GM12873 (cell line): ENCODE results near the gene GEMIN7.

Experiments used
- TF ChIP-seq, protein P1 (sequence below): IDR thresholded peaks from 2 replicates; pipeline ENCODE4 v1.5.1; 2012; ENCODE audit warnings: low read depth, mild to moderate bottlenecking, moderate library complexity, low read length, control low read depth; ENCODE audit not compliant: insufficient read depth; ENCODE audit errors: missing control alignments

Gene GEMIN7

DNA sequence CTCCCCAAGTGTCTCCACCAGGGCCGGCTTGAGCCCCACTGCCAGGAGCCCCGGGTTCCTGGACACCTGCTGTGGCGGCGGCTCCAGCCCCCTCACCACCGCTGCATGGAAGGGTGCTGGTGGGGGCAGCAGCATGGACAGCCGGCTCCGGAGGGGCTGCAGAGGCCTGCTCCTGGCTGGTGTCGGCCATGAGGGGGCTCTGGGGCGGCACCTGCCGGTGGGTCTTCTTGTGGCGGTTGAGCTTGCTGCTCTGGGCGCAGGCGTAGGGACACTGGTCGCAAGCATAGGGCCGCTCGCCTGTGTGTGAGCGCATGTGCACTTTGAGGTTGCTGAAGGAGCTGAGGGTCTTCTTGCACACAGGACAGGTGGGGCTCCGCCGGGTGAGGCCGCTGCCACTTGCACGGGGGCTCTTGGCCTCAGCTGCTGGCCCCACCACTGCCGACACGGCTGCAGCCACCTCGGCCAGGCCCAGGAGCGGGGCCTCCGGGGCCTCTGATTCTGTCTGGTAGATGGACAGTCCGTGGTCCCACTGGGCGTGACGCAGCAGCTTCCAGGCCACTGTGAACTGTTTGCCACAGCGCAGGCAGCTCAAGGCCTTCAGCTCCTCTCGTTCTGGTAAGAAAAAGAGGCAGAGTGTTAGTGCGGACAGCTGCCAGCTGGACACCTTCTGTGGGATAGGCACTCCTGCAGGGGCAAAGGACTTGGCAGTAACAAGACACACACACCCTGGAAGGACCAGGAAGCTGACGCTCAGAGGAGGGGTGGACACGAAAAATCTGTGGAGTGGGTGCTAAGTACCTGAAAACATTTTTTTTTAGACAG is 6.9 kb upstream of the GEMIN7 start:
- TF ChIP-seq, protein P1, sequence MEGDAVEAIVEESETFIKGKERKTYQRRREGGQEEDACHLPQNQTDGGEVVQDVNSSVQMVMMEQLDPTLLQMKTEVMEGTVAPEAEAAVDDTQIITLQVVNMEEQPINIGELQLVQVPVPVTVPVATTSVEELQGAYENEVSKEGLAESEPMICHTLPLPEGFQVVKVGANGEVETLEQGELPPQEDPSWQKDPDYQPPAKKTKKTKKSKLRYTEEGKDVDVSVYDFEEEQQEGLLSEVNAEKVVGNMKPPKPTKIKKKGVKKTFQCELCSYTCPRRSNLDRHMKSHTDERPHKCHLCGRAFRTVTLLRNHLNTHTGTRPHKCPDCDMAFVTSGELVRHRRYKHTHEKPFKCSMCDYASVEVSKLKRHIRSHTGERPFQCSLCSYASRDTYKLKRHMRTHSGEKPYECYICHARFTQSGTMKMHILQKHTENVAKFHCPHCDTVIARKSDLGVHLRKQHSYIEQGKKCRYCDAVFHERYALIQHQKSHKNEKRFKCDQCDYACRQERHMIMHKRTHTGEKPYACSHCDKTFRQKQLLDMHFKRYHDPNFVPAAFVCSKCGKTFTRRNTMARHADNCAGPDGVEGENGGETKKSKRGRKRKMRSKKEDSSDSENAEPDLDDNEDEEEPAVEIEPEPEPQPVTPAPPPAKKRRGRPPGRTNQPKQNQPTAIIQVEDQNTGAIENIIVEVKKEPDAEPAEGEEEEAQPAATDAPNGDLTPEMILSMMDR, result no peak

DNA sequence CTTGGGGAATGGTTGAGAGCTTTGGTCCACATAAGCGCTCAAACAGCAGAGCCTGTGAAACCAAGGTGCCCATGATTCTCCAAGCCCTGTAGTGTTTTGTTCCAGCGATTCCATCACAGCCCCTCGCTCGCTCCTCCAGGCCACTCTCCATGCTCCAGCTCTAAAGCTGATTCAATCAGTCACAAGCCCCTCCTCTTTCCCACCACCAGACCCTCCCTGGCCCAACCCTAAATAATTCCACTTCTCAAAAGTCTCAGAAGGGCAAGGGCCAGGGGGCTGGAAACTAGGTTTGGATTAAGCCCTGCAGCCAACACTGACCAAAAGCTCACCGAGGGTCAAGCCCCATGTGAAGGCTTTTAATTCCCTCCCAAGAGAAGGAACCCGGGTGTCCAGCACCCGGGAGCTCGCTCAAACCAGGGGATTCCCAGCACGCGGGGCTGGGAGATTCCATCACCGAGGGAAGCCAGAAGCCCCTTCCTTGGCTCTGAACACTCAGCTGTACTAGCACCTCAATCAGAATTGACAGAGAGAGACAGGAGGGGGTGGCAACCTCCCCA is 4.2 kb upstream of the GEMIN7 start:
- TF ChIP-seq, protein P1, result no peak

DNA sequence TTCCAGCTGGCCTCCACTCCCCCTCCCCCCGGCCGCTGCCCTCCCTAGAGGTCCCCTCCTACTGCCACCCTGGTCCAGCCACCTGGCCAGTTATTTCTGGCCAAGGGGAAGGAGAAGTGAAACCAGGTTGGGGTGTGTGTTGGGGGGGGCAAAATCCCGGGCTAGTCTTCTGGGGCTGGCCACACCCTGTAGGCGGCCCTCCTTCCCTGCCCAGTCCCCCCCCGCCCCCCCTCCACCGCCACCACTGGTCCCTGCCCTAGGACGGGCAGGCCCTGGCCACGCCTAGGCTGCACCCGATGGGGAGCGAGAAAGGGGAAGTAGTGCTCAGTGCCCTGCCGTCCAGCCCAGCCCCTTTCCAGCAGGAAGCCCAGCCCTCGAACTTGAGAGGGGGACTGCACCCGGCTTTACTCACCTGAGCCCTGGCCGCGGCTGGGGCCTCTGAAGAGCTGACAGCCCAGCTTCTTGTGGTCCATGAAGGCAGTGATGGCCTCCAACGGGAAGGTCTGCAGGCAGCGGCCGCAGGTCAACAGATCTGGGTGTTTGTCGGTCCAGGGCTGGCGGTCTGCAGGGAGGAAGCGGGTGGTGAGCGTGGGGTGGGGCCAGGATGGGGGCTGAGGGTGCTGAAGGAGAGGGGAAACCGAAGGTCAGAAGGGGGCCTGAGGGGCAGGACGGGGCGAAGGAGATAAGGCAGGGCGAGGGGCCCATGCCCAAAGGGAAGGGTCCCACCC is 3.6 kb upstream of the GEMIN7 start:
- TF ChIP-seq, protein P1, result no peak

DNA sequence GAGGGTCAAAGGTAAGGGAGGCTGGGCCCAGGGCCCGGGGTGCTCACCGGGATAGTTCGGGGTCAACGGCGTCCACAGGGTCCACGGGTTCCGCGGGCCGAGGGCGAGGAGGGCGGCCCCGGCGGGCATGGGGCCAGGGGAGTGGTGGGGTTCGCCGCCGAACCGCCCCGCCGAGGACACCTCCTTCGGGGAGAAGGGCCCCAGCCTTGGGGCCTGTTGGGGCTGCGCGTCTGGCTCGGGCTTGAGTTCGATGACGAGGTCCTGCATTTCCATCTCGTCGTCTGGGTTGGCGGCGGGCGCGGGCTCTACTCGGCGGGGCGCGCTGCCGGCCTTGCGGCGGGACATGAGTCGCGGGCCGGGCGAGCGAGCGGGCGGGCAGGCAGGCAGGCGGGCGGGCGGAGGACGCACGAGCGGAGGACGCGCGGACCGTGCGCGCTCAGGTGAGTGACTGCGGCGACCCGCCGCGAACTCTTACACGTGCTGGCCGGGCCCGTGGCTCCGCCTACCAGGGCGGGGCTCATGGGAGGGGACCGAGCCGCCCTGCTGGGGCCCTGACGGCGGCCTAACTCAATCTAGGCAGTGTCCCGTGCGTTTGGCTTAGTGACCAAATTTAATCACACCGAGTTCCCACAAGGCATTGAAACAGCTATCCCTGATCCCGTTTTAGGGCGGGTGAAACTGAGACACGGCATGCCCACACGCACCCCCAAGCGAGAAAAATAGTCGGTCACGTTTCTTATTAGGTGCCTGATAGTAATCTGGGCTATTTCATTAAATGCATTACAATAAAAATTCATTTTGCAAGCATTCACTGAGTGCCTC is 2.8 kb upstream of the GEMIN7 start, which contains the start of gene ZNF296:
Gene ZNF296, minus strand, starts transcription at position 450 of the 822 bp plus-strand sequence. Its CDS starts 105 bp downstream, at position 345.
- TF ChIP-seq, protein P1, result no peak

DNA sequence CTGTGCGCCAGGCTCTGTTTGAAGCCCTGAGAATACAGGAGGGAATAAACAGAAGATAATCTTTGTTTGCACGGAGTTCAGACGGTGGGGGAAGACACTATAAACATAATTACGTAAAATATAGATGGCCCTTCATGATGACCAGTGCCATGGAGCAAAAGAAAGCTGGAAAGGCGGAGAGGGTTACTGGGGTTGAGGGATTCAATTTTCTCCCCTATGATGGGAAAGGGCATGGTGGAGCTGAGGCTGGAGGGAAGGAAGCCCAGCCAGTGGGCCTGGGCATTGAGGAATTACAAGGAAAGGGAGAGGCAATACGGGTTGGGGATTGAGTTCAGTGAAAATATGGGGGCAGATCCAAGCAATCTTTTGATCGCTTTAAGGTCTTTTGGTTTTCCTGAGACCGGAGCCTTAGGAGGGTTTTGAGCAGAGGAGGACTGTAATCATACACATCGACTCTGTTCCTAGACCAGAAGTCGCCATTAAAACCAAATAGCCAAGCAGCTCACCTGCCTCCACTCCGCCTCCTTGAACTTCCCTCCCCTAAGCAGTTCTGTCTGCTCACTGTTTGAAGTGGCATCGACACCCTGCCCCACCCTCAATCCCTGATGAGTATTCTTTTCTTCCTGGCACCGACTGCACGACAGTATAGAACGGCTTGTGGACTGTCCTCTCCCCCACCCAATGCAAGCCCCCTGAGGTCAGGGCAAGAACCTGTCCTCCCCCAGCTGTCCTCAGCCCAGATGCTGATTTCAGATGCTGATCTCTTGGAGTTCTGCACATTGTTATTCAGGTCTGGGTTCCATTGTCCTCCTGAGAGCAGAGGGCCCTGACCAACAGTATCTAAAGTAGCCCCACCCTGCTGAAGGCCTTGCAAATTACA is 2.0 kb upstream of the GEMIN7 start:
- TF ChIP-seq, protein P1, result no peak

DNA sequence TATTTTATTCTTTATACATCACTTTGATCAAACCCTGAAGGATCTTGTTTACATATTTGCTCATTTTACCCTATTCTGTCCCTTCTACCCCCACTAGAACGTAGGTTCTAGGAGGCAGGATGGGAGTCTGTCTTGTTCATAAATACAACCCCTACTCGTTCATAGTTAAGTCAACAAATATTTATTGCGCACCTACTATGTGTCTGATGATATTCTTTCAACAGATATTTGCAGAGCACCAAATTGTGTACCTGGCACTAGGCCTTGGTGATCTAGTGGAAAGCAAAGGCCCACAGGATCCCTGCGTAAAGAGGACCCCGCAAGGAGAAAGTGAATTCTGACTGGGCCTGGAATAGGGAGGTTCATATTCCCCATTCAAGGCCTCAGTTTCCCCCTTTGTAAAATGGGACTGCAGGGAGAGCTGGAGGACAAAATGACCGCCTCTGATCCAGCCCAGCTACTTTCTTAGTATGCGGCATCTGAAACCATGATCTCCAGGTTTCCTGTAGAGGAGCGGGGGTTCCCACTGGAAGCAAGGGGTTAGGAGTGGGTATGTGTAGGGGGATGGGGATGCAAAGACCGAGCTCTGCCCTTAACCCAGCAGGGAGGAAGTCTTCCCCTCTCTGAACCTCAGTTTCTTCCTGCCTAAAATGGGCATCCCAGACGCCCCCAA is 534 bp upstream of the GEMIN7 start:
- TF ChIP-seq, protein P1, result no peak
